H1 (cell line): ENCODE measurements around the gene SPATA13. TPM values are rescaled to one million over a fixed set of nuclear protein-coding genes. Genes with fewer than 3 reads are reported as not detected.

Experiments used
- CTCF ChIA-PET: fragments of 300-600 bp; sonication (Branson Sonifier 250); formaldehyde crosslinking; loops from one replicate; lab custom pipeline; 2021; ENCODE audit not compliant: partially characterized antibody; lab: Charles Lee
- POLR2A ChIA-PET: fragments of 300-600 bp; sonication (Branson Sonifier 250); formaldehyde crosslinking; loops from one replicate; lab custom pipeline; 2021; ENCODE audit warnings: inconsistent platforms; ENCODE audit not compliant: partially characterized antibody; lab: Charles Lee
- DNase-seq, 2 experiments: peaks; one replicate each; pipeline versions ENCODE4 v3.0.0 to v3.0.0-alpha.2; 2010 to 2022; ENCODE audit warnings: low spot score in 2 of 2, low read depth in 1 of 2, mixed read lengths in 1 of 2
- FAIRE-seq: peaks from 2 replicates; lab custom pipeline; 2011; peaks lifted over from hg19 to GRCh38; lab: Jason Lieb, UNC
- H2AFZ ChIP-seq: 2 replicates; pipeline ENCODE4 v1.8.1; 2012; ENCODE audit warnings: low read length, inconsistent platforms
- H2AK5ac ChIP-seq: 2 replicates; pipeline ENCODE4 v1.6.1; 2013; ENCODE audit warnings: low read depth, low read length
- H2BK120ac ChIP-seq: replicated peaks from 2 replicates; pipeline ENCODE3; 2013; ENCODE audit warnings: low read depth, low read length, inconsistent platforms
- H2BK12ac ChIP-seq: 2 replicates; pipeline ENCODE4 v1.6.1; 2013; ENCODE audit warnings: low read depth, low read length
- H2BK15ac ChIP-seq: 2 replicates; pipeline ENCODE4 v1.6.1; 2013; ENCODE audit warnings: low read length
- H2BK20ac ChIP-seq: 2 replicates; pipeline ENCODE4 v1.6.1; 2013; ENCODE audit warnings: low read length
- H2BK5ac ChIP-seq: 2 replicates; pipeline ENCODE4 v1.6.1; 2013; ENCODE audit warnings: low read depth, low read length
- H3K14ac ChIP-seq: 2 replicates; pipeline ENCODE4 v1.6.1; 2013; ENCODE audit warnings: inconsistent platforms; ENCODE audit not compliant: insufficient read length
- H3K18ac ChIP-seq: 2 replicates; pipeline ENCODE4 v1.6.1; 2013; ENCODE audit warnings: low read length; ENCODE audit errors: extremely low read depth
- H3K23ac ChIP-seq: 2 replicates; pipeline ENCODE4 v1.6.1; 2013; ENCODE audit warnings: inconsistent platforms; ENCODE audit not compliant: insufficient read length
- H3K23me2 ChIP-seq: 2 replicates; pipeline ENCODE4 v1.6.1; 2013; ENCODE audit warnings: low read depth, low read length
- H3K27ac ChIP-seq: 2 replicates; pipeline ENCODE4 v1.6.1; 2011; ENCODE audit warnings: low read depth, low read length, inconsistent platforms
- H3K27me3 ChIP-seq, 4 experiments: replicated peaks in 1 of 4; 1 replicate in 1 of 4; 2 replicates in 3 of 4; pipeline versions ENCODE4 v1.6.1 to v1.8.1; 2011 to 2013; ENCODE audit warnings: low read length in 3 of 4, mild to moderate bottlenecking in 3 of 4, inconsistent platforms in 2 of 4, mixed read lengths in 2 of 4, moderate library complexity in 1 of 4; ENCODE audit not compliant: control insufficient read depth in 3 of 4, insufficient read depth in 3 of 4; ENCODE audit errors: extremely low read depth in 1 of 4
- H3K36me3 ChIP-seq, 4 experiments: 2 replicates each; pipeline versions ENCODE4 v1.6.1 to v1.8.1; 2011 to 2013; ENCODE audit warnings: mild to moderate bottlenecking in 4 of 4, low read length in 3 of 4, moderate library complexity in 2 of 4, control low read depth in 1 of 4, inconsistent platforms in 1 of 4; ENCODE audit not compliant: insufficient read depth in 4 of 4, control insufficient read depth in 2 of 4
- H3K4ac ChIP-seq: replicated peaks from 2 replicates; pipeline ENCODE3; 2013; ENCODE audit warnings: low read length, low read depth, mixed read lengths, inconsistent platforms; ENCODE audit not compliant: insufficient read length
- H3K4me1 ChIP-seq, 4 experiments: replicated peaks in 1 of 4; 1 replicate in 1 of 4; 2 replicates in 3 of 4; pipeline versions ENCODE4 v1.6.1 to v1.8.1; 2011 to 2013; ENCODE audit warnings: low read length in 3 of 4, inconsistent platforms in 2 of 4, mixed read lengths in 1 of 4; ENCODE audit not compliant: insufficient read depth in 4 of 4, control insufficient read depth in 3 of 4
- H3K4me2 ChIP-seq, 2 experiments: 2 replicates each; pipeline versions ENCODE4 v1.6.1 to v1.8.1; 2011 to 2013; ENCODE audit warnings: low read depth in 2 of 2, low read length in 2 of 2, control low read depth in 1 of 2, inconsistent platforms in 1 of 2, mild to moderate bottlenecking in 1 of 2; ENCODE audit not compliant: insufficient read depth in 1 of 2
- H3K4me3 ChIP-seq, 4 experiments: fragments of 200-600, 300-600 bp in 1 of 4; sonication (generic), shearing (Covaris generic), sonication (Bioruptor Twin) in 1 of 4; 2 replicates each; pipeline versions ENCODE4 v1.5.1 to v1.8.1; 2011 to 2016; ENCODE audit warnings: low read length in 4 of 4, low read depth in 3 of 4, control low read depth in 2 of 4, inconsistent platforms in 2 of 4, mild to moderate bottlenecking in 2 of 4, mixed read lengths in 1 of 4, moderate library complexity in 1 of 4; ENCODE audit not compliant: insufficient read depth in 2 of 4; ENCODE audit errors: extremely low read depth in 1 of 4
- H3K56ac ChIP-seq: replicated peaks from 2 replicates; pipeline ENCODE3; 2013; ENCODE audit warnings: low read depth, mild to moderate bottlenecking, mixed read lengths, low read length, inconsistent platforms; ENCODE audit not compliant: insufficient read length
- H3K79me1 ChIP-seq: 2 replicates; pipeline ENCODE4 v1.6.1; 2013; ENCODE audit warnings: low read depth, low read length, control low read depth
- H3K79me2 ChIP-seq, 2 experiments: 2 replicates each; pipeline versions ENCODE4 v1.6.1 to v1.8.1; 2012 to 2013; ENCODE audit warnings: low read length in 2 of 2, mild to moderate bottlenecking in 2 of 2, inconsistent platforms in 1 of 2; ENCODE audit not compliant: insufficient read depth in 2 of 2, control insufficient read depth in 1 of 2
- H3K9ac ChIP-seq, 4 experiments: replicated peaks in 1 of 4; 1 replicate in 1 of 4; 2 replicates in 3 of 4; pipeline versions ENCODE4 v1.6.1 to v1.8.1; 2011 to 2013; ENCODE audit warnings: low read depth in 3 of 4, low read length in 3 of 4, control low read depth in 2 of 4, mild to moderate bottlenecking in 2 of 4, moderate library complexity in 2 of 4, inconsistent platforms in 1 of 4; ENCODE audit errors: extremely low read depth in 1 of 4
- H3K9me3 ChIP-seq, 2 experiments: 2 replicates each; pipeline versions ENCODE4 v1.6.1 to v1.8.1; 2012 to 2013; ENCODE audit warnings: mild to moderate bottlenecking in 2 of 2, moderate library complexity in 2 of 2, control low read depth in 1 of 2, inconsistent platforms in 1 of 2, low read depth in 1 of 2, low read length in 1 of 2, mixed read lengths in 1 of 2; ENCODE audit not compliant: insufficient read depth in 2 of 2
- H4K20me1 ChIP-seq, 2 experiments: replicated peaks in 1 of 2; 2 replicates each; pipeline versions ENCODE3 to v1.8.1; 2011 to 2013; ENCODE audit warnings: inconsistent platforms in 2 of 2, low read length in 2 of 2, mild to moderate bottlenecking in 1 of 2; ENCODE audit not compliant: insufficient read depth in 2 of 2, control insufficient read depth in 1 of 2
- H4K5ac ChIP-seq: 2 replicates; pipeline ENCODE4 v1.6.1; 2013; ENCODE audit warnings: low read length, low read depth, mixed read lengths, inconsistent platforms; ENCODE audit not compliant: insufficient read length
- H4K8ac ChIP-seq: 2 replicates; pipeline ENCODE4 v1.8.0; 2013; ENCODE audit warnings: mild to moderate bottlenecking, moderate library complexity, low read length, inconsistent platforms; ENCODE audit not compliant: insufficient read depth; ENCODE audit errors: extremely low read depth
- H4K91ac ChIP-seq: replicated peaks from 2 replicates; pipeline ENCODE3; 2013; ENCODE audit warnings: low read length, mixed read lengths, inconsistent platforms; ENCODE audit not compliant: insufficient read length
- ATF3 ChIP-seq: IDR thresholded peaks from 2 replicates; pipeline ENCODE4 v1.6.1; 2011; ENCODE audit warnings: low read depth, mild to moderate bottlenecking, low read length; ENCODE audit not compliant: insufficient read depth
- BACH1 ChIP-seq: IDR thresholded peaks from 2 replicates; pipeline ENCODE4 v1.6.1; 2012; ENCODE audit warnings: low read length, improper control_type of control experiment
- EGR1 ChIP-seq: IDR thresholded peaks from 2 replicates; pipeline ENCODE4 v1.6.1; 2011; ENCODE audit warnings: low read depth, low read length, borderline replicate concordance
- EZH2 ChIP-seq: fragments of 200-600 bp; sonication (generic); IDR thresholded peaks from 2 replicates; pipeline ENCODE4 v1.7.1; 2012; ENCODE audit warnings: low read depth, mild to moderate bottlenecking, moderate library complexity, low read length, inconsistent platforms; ENCODE audit not compliant: severe bottlenecking
- KDM1A ChIP-seq: fragments of 200-600, 300-600 bp; sonication (generic); IDR thresholded peaks from 2 replicates; pipeline ENCODE4 v1.7.1; 2016; ENCODE audit warnings: mild to moderate bottlenecking, low read length, borderline replicate concordance
- POLR2A ChIP-seq, 2 experiments: IDR thresholded peaks; 1 replicate in 1 of 2; 2 replicates in 1 of 2; pipeline ENCODE4 v1.6.1; 2011; ENCODE audit warnings: low read depth in 2 of 2, low read length in 2 of 2, mild to moderate bottlenecking in 2 of 2; ENCODE audit errors: control extremely low read depth in 1 of 2
- POLR2AphosphoS5 ChIP-seq: IDR thresholded peaks from 2 replicates; pipeline ENCODE4 v1.6.1; 2011; ENCODE audit warnings: low read depth, low read length
- RXRA ChIP-seq: IDR thresholded peaks from 2 replicates; pipeline ENCODE4 v1.6.1; 2011; ENCODE audit warnings: low read depth, mild to moderate bottlenecking, low read length, moderate library complexity; ENCODE audit not compliant: insufficient read depth
- SIRT6 ChIP-seq: IDR thresholded peaks from one replicate; pipeline ENCODE4 v1.7.1; 2012; ENCODE audit warnings: low read length, inconsistent platforms
- SIX5 ChIP-seq: IDR thresholded peaks from 2 replicates; pipeline ENCODE4 v1.6.1; 2011; ENCODE audit warnings: mild to moderate bottlenecking, low read depth, low read length
- TEAD4 ChIP-seq: IDR thresholded peaks from 2 replicates; pipeline ENCODE4 v1.6.1; 2012; ENCODE audit warnings: low read depth, low read length, inconsistent platforms, mixed read lengths
- WGBS, 2 experiments: shearing (Covaris generic) in 1 of 2; methylation state at CpG; one replicate each; pipeline versions ENCODE4 v1.1.6 to v1.1.7; 2013 to 2015; ENCODE audit warnings: low lambda C conversion rate in 2 of 2, mixed read lengths in 2 of 2, inconsistent platforms in 1 of 2, low coverage in 1 of 2, missing lambda C conversion rate in 1 of 2; ENCODE audit not compliant: insufficient replicate concordance in 2 of 2, insufficient coverage in 1 of 2, insufficient read length in 1 of 2; ENCODE audit errors: extremely low coverage in 1 of 2, missing lambda C conversion rate in 1 of 2; 5-methylcytosine and 5-hydroxymethylcytosine counted together
- polyA plus RNA-seq, 7 experiments: library from polyadenylated mRNA; depleted of rRNA in 3 of 7; stranded (reverse) in 5 of 7; unstranded in 2 of 7; fragments of >200 nt in 5 of 7; fragments of 200-250 nt in 2 of 7; gene quantifications; 1 replicate in 5 of 7; 2 replicates in 1 of 7; 4 replicates in 1 of 7; pipeline versions ENCODE4 v1.2.1 to v1.2.3, GENCODE V29; 2011 to 2013; ENCODE audit warnings: missing spikeins in 2 of 7, mixed read lengths in 2 of 7
- total RNA-seq: library from RNA; stranded (reverse); fragmentation: NEBNext Ultra II Directional; extraction: Animal tissue kit (Norgen Biotek cat#: 25700); gene quantifications from 2 replicates; pipeline ENCODE4 v1.2.1, GENCODE V29; 2021

Gene SPATA13
- total and polyA plus RNA-seq, 2 of the 8 experiments (the other 6 are each of a cell fraction or from before 2014, with no cell fraction given) = 12.6 to 30.9 TPM

- Histone ChIP-seq H3K9ac (no peak overlapping the region), H2AK5ac (no peak overlapping the region), H3K79me1 (no peaks in the 10 kb centered on the region), H3K79me2 (no peaks in the 10 kb centered on the region), H3K4me3 (no peak overlapping the region), H3K4me2 (no peak overlapping the region), H3K4ac (no peak overlapping the region), H3K23ac (no peak overlapping the region), H2BK15ac (no peak overlapping the region), H2BK12ac (no peak overlapping the region), H4K20me1 (peaks cover 0 to 3% of the 10 kb centered on the region in 2 experiments), H3K18ac (no peak overlapping the region; the same call in 1 of the 2 replicates), H3K27ac (no peak overlapping the region), H2BK5ac (no peak overlapping the region; the same call in 1 of the 2 replicates), H2AFZ (no peak overlapping the region), H2BK20ac (no peak overlapping the region), H4K5ac (no peak overlapping the region), H3K56ac (no peak overlapping the region), H3K9me3 (no peaks in the 10 kb centered on the region), H3K36me3 (no peaks in the 10 kb centered on the region; a peak in 2 of 8 replicates), H3K27me3 (no peaks in the 10 kb centered on the region), H3K23me2 (no peaks in the 10 kb centered on the region), H2BK120ac (no peak overlapping the region), H4K91ac (no peak overlapping the region), H4K8ac (peak overlapping the region; percentile 18; the same call in 1 of the 2 replicates), H3K14ac (no peak overlapping the region), H3K4me1 (peaks cover 0 to 2% (median 0%) of the 10 kb centered on the region in 4 experiments; a peak in 1 of 7 replicates)
- POLR2A ChIA-PET = no interaction called here
- CTCF ChIA-PET = interaction anchor here (1.4 kb wide), 1 partner anchor 14 kb away, joined by 4 read pairs; no protein-coding TSS in a partner anchor
- DNase-seq = no peak
- 94% methylated on average over 36 of the region's 37 CpGs; no CpG with 5 or more reads in 1 of the 2 experiments for WGBS, 2 experiments
- no peak for FAIRE-seq
- TF ChIP-seq SIRT6 (no peak), POLR2AphosphoS5 (no peak), TEAD4 (no peak), SIX5 (no peak), EZH2 (no peak), POLR2A (IDR thresholded peaks at IDR 0.05; ENCODE audit: control extremely low read depth in 1 of 2, low read depth in 2 of 2, low read length in 2 of 2) (no peak), RXRA (no peak), ATF3 (no peak), EGR1 (no peak), KDM1A (no peak), BACH1 (no peak)
Measured at GRCh38 chr13:24308488-24309020, 148.0 kb downstream of the SPATA13 start.
